GM20431 (cell line): Measurements from ENCODE around the gene COL12A1.
"Not testable (repeated sequence)": the region's sequence is repeated elsewhere in the genome, so short reads cannot be mapped to it uniquely, and the experiment has no call there.

Experiments
- in situ Hi-C: fragments of 300-500 bp; cut with MseI, MboI; formaldehyde crosslinking; loops from one replicate; pipeline ENCODE4 v1.15.0; 2020; ENCODE audit warnings: low sequenced_read_pairs; ENCODE audit not compliant: unreplicated experiment

Gene COL12A1

DNA sequence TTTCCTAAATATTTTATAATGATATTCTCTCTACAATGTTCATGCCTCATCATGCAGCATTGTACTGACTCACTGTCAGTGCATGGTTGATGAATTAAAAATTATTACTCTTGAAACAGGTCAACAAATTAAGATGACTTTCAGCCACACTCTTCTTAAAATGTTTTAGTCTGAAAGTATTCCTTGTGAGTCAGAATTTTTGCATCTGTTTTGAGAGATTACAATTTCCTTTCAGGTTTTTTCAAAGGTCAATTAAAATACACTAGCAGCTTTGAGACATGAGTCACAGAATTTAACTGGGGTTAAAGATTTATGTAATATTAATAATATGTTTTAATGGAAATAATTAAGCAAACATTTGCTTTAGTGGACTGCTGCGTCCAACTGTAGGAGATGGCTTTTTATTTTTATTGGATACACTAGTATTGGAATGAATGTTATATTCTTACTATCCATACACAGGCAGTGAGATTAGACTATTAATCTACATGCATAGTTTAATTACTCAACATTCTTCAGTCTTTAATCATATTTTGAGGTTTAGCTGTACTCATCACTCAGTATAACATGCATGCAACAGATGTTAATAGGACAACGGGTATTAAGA lies 9.7 kb downstream of the COL12A1 start:
- in situ Hi-C loops: no loop called here

DNA sequence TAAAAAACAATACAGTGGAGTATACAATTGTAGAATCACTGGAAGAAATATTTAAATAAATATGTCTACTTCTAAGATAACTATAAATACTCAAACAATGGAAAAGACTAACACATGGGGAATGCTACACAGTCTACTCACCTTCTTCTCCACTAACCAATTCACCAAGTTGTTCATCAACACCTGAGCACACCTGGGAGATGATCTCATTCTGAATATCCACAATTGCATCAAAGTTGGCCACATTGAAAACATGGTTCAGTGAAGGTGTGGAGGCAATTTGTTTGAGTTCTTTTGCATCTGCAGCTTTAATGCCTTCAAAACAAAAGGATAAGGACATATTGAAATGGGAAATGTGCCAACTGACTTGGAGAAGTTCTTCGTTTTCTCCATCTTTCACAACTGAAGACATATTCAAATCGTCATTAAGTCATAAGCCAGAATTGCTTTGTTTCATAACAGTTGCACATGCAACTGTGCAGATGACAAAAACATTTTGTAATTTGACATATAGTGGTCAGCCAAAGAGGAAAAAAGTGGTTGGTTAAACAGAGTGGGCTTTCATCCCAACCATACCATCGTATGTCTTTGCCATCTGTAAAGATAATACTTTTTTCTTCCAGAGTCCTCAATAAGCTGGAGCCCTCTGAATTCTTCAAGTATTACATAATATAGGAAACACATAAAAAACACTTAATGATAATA lies 17.5 kb downstream of the COL12A1 start:
- in situ Hi-C loops: no loop called here

DNA sequence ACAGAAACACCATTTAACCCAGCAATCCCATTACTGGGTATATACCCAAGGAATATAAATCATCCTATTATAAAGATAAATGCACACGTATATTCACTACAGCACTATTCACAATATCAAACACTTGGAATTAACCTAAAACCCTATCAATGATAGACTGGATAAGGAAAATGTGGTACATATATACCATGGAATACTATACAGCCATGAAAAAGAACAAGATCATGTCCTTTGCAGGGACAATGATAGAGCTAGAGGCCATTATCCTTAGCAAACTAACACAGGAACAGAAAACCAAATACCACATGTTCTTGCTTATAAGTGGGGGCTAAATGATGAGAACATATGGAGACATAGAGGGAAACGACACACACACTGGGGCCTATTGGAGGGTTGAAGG lies 19.3 kb downstream of the COL12A1 start:
- in situ Hi-C loops: not testable (repeated sequence)

DNA sequence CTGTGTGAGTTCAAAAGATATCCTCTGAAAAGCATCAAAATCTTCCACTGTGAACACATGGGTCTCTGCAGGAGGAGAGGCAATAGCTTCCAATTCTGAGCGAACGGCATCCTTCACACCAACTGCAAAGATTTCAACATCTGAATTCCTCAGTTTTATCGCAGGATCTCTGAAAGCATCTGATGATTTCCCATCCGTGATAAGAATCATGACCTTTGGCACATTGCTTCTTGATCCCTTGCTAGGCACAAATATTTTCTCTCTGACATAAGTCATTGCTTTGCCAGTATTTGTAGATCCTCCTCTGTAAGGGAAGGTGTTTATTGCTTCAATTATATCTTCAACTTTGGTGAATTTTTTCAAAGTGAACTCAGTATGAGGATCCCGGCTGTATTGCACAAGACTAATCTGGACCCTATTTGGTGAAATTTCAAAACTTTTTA lies 22.7 kb downstream of the COL12A1 start:
- in situ Hi-C loops: no loop called here

DNA sequence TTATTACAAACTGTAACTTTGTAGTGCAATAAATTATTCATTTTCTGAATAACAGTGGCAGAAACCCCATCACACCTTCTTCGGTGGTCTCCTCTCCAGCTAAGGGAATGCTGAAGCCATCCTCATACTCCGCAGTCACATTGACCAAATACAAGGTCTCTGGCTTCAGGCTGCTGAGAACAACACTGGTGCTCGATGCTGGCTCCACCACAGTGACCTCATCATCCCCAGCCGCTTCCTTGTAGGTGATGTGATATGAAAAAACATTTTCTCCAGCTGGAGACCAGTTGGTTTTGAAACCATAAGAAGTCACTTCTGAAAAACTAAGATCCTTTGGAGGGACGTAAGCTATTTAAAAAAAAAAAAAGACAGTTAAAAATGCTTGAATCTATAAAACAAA lies 25.0 kb downstream of the COL12A1 start:
- in situ Hi-C loops: no loop called here

DNA sequence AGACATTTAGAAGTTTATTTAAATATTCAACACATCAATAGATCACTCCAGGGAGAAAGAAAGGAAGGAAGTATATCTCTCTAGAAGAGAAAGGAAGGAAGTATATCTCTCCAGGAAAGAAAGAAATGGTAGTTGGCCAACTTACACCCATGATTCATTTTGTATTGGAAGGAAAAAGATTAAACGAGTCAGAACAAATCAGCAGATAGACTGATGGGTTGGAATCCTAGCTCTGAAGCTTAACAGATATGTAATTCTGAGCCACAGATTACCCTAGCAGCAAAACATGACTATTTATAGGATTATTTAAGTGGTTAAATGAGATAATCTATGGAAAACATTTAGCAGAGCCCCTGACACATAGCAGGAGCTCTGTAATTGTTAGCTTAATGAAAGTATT lies 27.1 kb downstream of the COL12A1 start:
- in situ Hi-C loops: no loop called here

DNA sequence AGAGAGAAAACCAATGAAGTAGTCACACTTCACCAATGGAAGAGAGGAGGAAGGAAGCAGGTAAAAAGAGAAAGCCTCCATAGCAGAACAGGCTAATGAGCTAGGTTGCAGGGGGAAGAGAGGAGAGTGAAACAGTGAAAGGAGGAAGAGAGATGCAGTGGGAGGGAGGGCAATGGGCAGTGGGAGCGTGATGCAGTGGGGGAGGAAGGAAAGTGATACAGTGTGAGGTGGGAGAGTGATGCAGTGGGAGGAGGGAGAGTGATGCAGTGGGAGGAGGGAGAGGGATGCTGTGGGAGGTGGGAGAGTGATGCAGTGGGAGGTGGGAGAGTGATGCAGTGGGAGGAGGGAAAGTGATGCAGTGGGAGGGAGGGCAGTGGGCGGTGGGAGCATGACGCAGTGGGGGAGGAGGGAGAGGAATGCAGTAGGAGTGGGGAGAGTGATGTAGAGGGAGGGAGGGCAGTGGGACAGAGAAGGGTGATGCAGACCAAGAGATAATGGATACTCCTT lies 29.7 kb downstream of the COL12A1 start:
- in situ Hi-C loops: no loop called here

DNA sequence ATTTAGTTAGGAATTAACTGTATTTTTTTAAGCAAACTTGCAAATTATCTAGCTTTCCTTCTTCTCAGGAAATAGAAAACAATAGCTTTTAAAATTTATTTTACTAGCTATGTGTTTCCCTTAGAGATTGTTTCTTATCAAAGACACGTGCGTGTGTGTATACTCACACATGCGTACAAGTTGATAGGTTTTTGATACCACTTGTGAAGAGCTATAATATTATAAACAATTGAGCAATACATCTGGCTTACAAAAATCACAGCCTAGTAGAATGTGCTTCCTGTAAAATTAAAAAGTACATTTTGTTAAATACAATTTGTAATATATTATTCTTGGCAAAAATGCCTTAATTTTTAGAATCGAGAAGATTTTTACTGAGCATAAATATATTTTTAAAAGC lies 33.9 kb downstream of the COL12A1 start:
- in situ Hi-C loops: no loop called here

DNA sequence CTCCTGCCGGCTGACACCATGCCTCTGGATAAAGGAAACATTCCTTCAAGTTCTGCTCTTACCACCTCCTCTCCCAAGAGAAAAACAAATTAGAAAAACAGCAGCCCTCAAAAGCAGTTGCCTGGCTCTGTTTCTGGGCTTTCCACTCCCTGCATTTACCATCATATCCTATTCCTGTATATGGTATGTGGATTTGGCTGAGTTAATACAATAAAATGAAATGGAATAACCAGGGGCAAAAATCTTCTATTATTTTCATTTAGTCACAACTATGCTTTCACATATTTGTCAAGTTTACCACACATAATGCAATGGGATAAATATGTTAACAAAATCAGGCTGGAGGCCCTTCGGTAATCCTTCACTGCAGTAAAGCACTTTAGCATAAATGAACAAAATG lies 34.3 kb downstream of the COL12A1 start:
- in situ Hi-C loops: no loop called here

DNA sequence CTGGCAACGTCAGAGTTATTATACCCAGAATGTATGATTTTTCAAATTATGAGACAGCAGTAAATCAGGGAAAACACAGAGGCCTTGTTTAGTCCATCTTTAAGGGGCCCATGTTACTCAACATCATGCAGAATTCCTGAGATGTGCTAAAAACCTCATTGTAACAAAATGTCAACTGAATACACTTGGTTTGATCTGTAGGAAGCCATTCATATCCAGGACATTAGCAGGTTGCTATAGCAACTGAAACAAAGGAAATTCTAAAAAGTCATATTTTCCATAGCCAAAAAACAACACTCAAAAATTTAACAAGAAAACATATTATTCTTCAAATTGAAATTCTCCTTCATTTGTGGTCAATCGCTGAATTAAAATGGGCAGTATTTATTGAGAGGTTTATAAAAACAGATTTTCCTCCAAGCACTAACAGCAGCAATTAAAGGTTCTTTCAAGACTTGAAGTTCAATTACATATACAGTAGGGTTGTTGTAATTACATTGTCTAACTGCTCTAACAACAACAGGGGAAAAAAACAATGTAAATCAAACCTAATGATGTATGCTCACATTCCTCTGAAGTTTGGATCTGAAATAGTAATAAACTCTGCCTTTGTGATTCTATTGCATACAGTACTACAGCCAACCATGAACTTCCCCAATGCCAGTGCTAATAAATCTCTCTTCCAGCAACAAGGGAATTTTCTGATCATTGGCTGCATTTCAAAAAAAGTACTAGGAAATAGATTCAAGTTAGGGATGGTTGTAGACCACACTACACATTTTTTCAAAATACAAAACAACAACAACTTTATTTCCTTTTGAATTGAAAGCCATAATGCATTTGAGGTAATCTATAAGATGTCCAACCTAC lies 34.9 kb downstream of the COL12A1 start:
- in situ Hi-C loops: no loop called here

DNA sequence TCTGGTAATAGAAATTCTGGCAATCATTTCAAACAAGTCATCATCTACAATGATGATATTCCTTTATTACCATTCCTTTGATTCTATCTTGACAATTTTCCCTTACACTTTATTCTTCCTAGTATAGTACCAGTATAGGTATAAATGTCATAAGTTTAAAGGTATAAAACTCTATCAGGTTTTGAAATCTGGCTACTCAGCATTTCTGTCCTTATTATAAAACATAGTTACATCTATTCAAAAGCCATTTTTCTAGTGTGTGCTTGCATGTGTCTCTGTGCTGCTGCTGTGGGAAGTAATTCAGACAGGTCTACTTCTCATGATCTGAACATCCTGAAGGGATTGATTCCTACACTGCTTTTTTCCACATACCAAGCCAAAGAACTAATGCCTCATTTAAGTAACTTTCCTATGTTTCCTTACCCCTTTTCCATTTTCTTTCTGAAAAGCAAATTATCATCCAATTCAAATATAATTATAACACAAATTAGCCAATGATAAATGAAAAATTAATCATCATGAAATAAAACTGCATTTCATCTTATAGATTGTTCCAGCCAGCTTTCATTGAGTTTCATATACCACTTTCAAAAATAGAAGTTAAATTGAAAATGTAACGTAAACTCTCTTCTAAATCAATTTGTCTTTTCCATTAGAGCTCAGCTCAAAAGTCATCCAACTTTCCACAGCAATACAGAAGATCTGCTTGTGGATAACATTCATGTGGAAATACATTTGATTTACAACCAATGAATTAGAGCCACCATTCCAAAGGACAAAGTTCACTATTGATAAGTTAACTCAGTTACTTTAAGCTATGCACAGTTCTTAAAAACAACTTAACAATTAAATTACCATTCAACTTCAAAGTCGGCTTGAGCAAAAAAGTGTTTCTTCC lies 35.9 kb downstream of the COL12A1 start:
- in situ Hi-C loops: no loop called here

DNA sequence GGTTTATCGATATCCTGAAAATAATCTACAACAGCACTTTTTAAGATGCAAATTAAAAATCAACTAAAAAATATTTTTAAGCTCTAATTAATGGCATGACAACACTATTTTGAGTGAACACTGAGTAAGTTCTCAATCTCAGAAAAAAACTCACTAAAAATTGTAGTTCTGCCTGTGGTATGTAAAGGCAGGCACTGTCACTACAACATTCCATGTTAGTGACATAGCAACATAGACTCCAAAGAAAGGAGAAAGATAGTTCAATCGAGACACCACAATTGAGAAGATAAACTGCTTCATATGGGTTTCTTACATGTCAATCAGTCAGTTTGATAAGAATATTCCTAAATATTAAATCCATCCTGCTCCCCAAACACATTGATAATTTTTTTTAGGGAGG lies 38.0 kb downstream of the COL12A1 start:
- in situ Hi-C loops: no loop called here

DNA sequence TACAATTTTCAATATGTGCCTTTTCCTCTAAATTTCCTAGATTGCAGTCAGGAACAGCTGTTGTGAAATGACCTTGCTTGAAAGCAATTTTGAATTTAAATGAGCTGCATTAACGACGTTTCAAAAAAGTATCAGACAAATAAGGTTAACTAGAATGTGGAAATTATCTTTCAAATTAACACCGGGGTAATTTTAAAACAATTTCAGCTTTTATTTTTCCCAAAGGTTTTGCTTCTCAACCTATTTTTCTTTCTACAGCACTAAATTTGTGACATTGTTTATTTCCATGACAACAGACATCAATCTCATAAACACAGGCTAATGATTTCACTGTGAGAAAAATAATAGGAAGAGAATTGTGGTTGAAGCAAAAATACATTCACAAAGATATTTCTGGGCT lies 38.5 kb downstream of the COL12A1 start:
- in situ Hi-C loops: no loop called here

DNA sequence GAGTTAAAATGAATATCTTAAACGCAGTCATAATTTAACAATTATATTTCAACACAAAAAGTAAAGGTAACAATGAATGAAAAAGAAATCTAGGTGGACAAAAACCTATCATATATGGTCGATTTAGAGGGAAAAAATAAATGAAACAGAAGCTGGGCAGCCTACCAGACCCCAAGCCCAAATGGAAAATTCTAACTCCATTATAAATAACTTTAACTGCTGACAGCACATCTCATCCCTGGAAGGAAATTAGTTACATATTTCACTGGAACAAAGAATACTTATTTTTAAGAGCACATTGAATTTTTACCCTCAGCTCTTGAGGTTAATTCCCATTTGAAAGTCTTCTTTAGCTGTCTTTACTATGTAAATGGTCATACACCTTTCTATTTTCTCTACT lies 39.1 kb downstream of the COL12A1 start:
- in situ Hi-C loops: no loop called here

DNA sequence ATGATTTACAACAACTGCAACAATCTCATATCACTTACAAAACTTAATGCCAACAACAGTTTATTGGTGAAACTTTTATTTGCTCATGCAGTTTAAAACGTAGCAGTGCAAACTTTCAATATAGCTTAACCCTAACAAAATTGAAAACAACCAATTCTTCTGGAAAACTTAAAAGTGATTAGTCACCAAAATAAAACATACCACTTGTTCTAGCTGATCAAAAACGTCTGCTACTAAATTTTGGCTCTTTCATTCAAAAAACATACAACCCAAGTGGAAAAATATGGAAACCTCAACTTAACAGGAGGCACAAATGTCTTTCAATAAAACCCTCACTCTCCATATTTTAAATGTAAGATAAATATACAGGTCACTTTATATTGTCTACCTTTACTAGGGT lies 39.6 kb downstream of the COL12A1 start:
- in situ Hi-C loops: no loop called here

DNA sequence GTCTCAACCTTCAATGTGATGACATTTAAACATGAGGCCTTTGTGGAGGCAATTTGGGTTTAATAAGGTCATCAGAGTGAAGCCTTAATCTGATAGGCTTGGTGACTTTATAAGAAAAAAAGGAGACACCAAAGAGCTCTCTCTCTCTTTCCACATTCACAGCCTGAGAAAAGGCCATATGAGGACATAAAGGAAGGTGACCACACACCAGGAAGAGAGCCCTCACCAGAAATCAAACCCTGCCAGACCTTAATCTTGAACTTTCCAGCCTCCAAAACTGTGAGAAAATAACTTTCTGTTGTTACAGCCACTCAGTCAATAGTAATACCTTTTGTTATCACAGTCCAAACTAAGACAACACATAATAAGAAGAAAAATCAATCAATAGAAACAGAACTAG lies 47.7 kb downstream of the COL12A1 start:
- in situ Hi-C loops: no loop called here

DNA sequence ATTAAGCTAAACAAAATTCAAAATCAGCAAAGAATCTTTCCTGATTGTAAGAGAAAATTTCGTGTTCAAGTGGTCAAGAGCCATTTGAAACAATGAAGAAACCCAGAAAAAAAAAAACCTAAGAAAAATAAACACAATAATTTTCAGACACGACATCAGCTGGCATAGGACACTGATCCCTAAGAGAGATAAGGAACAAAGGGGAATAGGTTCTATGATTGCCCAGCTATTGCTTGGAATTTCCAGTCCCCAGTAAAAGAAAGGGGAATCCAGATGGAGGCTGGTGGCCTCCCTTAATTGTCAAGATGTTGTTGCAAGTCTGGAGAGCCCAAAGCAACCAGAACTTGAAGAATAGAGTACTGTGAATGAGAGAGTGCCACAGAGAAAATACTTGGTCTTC lies 48.5 kb downstream of the COL12A1 start:
- in situ Hi-C loops: no loop called here

DNA sequence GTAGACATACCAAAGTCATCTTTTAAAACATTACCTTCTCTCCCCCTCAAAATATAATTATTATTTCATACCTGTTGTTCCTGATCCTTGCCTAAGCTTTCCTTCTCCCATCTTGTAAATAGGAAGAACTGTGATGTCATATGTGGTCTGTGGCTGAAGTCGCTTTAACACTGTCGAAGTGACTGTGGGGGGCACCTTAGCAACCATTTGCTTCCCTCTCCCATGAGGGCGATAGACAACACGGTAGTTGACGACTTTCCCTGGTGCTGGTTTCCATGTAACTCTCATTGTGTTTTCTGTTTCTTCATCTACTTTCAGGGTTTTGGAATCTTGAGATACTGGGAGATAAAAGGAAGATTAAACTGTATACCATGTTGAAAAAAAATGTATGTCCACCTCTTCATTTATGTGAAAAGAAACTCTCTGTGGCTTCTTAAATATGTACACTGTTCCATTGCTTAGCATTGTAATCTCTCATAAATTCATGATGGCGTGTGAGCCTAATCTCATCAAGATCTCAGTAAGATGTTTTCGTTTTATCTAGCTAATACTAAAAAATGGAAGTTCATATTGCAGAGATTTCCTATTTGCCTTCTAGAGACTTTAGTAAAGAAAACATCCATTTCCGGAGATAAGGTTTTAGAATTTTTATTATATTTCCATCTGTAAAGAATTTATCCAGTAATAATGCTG lies 49.5 kb downstream of the COL12A1 start:
- in situ Hi-C loops: no loop called here

DNA sequence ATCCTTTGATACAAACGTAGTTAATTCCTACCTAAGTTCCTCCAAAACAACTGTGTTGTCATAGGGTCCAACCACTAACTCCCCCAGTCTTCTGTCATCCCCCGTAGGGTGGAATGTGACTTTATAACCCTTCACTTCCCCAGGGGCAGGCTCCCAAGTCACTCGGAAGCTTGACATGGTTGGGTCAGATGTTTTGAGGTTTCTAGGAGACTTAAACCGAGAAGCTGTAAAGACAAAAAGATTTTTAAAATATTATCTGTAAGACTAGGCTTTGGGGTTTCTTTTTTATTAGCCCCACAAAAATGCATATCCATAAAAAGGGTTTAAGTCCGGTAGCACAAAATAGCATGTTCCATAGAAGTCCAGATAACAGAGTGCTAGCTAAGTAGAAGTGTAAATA lies 50.2 kb downstream of the COL12A1 start:
- in situ Hi-C loops: no loop called here
